Upper lobe of left lung (tissue), 6 donors: ENCODE measurements around the gene ZNF157. TPM values are rescaled to one million over a fixed set of nuclear protein-coding genes. Genes with fewer than 3 reads are reported as not detected.
A peak's percentile ranks its signal among the peaks of the same experiment; 100 is the strongest.
"Not testable (repeated sequence)": the region's sequence is repeated elsewhere in the genome, so short reads cannot be mapped to it uniquely, and the experiment has no call there.

Experiments
- ATAC-seq, 2 donors: fragments of 200-7000 bp; cut with Tn5 transposase; one replicate each; pipeline ENCODE4 v1.9.1; 2022; ENCODE audit warnings: mild to moderate bottlenecking in 2 of 2, moderate library complexity in 2 of 2; ENCODE audit not compliant: low FRiP score in 2 of 2
- DNase-seq, 2 donors: peaks; one replicate each; pipeline ENCODE4 v3.0.0-alpha.2; 2019 to 2020
- H3K27ac ChIP-seq, 4 donors: fragments of 200-600 bp; sonication (generic); one replicate each; pipeline ENCODE4 v1.5.1; 2016 to 2019
- H3K27me3 ChIP-seq, 4 donors: fragments of 200-600 bp; sonication (generic); one replicate each; pipeline ENCODE4 v1.5.1; 2017 to 2019
- H3K36me3 ChIP-seq, 4 donors: fragments of 200-600 bp; sonication (generic); one replicate each; pipeline ENCODE4 v1.5.1; 2016 to 2019
- H3K4me1 ChIP-seq, 4 donors: fragments of 200-600 bp; sonication (generic); one replicate each; pipeline ENCODE4 v1.5.1; 2018 to 2019
- H3K4me3 ChIP-seq, 4 donors: fragments of 200-600 bp; sonication (generic); one replicate each; pipeline ENCODE4 v1.5.1; 2017 to 2019; ENCODE audit warnings: mild to moderate bottlenecking in 2 of 4, moderate library complexity in 1 of 4
- H3K9me3 ChIP-seq, 4 donors: fragments of 200-600 bp; sonication (generic); one replicate each; pipeline ENCODE4 v1.5.1; 2018 to 2019
- EP300 ChIP-seq, 4 donors: sonication (generic); formaldehyde crosslinking; IDR thresholded peaks; one replicate each; pipeline ENCODE4 v1.5.1; 2017; ENCODE audit warnings: antibody characterized with exemption in 4 of 4, control low read depth in 2 of 4
- POLR2A ChIP-seq, 4 donors: fragments of 450-650 bp; IDR thresholded peaks; one replicate each; pipeline ENCODE4 v1.5.1; 2016 to 2017; ENCODE audit warnings: antibody characterized with exemption in 4 of 4, mild to moderate bottlenecking in 2 of 4
- POLR2AphosphoS5 ChIP-seq, 2 donors: sonication (generic); formaldehyde crosslinking; IDR thresholded peaks; one replicate each; pipeline ENCODE4 v1.5.1; 2017; ENCODE audit warnings: antibody characterized with exemption in 2 of 2
- WGBS, 2 donors: methylation state at CpG; one replicate each; pipeline ENCODE4 v1.1.5; 2017 to 2018; 5-methylcytosine and 5-hydroxymethylcytosine counted together
- total RNA-seq, 6 donors: library from RNA; depleted of rRNA in 4 of 6; stranded (reverse); fragments of >200 nt in 4 of 6; gene quantifications; one replicate each; pipeline versions ENCODE4 v1.1.0 to v1.2.1, GENCODE V29; 2016 to 2021
- TF ChIP-seq, protein P1 (sequence below), 6 experiments: fragments of 450-650 bp in 4 of 6; fragments of 200-600 bp in 2 of 6; sonication (generic) in 2 of 6; IDR thresholded peaks; one replicate each; pipeline ENCODE4 v1.5.1; 2016 to 2019; ENCODE audit warnings: antibody characterized with exemption in 6 of 6
- donor health status: DM: no; HTN: no; CAD: no; lungs with moderate emphysema.
- donor health status: DM: no; HTN: yes; CAD: no; lungs with severe emphysema.

Gene ZNF157
- total RNA-seq, result 1 to 10 TPM in 2 of 6 donors, under 1 TPM in 1, not detected in 3; 0.15 to 1.9 (median 1.0) TPM

DNA sequence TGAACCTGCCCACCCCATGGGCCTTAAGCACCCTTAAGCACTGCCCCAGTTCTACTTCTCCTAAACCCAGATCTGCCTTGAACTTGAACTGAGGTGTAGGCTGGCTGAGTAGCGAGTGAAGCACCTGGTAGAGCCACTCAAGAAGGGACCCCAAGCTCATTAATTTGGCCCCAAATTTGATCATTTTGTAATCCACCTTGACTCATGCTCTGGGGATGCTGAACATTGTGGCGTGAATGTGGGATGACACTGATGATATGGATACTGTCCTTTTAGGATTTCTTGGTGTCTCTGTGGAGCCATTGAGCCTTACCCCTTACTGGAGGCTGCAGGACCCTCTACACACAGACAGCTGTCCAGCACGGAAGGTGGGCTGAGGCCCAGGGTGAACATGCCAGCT is at the start of gene ZNF157:
Gene ZNF157, plus strand, starts transcription at position 301 of the 400 bp plus-strand sequence. Its CDS starts 91 bp downstream, at position 392.
- H3K4me3 ChIP-seq, result no peak within 1 kb of the TSS
- no peaks in the 10 kb centered on the region for H3K9me3 ChIP-seq
- 79 to 100% methylated on average over 2 to 3 of the region's 3 CpGs for WGBS, 2 donors
- no peak for DNase-seq
- TF ChIP-seq POLR2AphosphoS5 (IDR thresholded peaks at IDR 0.05) (no peak), POLR2A (IDR thresholded peaks at IDR 0.05) (no peak), EP300 (IDR thresholded peaks at IDR 0.05) (no peak)
- TF ChIP-seq, protein P1, sequence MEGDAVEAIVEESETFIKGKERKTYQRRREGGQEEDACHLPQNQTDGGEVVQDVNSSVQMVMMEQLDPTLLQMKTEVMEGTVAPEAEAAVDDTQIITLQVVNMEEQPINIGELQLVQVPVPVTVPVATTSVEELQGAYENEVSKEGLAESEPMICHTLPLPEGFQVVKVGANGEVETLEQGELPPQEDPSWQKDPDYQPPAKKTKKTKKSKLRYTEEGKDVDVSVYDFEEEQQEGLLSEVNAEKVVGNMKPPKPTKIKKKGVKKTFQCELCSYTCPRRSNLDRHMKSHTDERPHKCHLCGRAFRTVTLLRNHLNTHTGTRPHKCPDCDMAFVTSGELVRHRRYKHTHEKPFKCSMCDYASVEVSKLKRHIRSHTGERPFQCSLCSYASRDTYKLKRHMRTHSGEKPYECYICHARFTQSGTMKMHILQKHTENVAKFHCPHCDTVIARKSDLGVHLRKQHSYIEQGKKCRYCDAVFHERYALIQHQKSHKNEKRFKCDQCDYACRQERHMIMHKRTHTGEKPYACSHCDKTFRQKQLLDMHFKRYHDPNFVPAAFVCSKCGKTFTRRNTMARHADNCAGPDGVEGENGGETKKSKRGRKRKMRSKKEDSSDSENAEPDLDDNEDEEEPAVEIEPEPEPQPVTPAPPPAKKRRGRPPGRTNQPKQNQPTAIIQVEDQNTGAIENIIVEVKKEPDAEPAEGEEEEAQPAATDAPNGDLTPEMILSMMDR (IDR thresholded peaks at IDR 0.05), result no peak
- no peak for ATAC-seq
- H3K27ac ChIP-seq, result no peak within 1 kb of the TSS
- no peaks in the 10 kb centered on the region for H3K4me1 ChIP-seq
- no peaks in the 10 kb centered on the region for H3K27me3 ChIP-seq
- no peaks in the 10 kb centered on the region for H3K36me3 ChIP-seq

DNA sequence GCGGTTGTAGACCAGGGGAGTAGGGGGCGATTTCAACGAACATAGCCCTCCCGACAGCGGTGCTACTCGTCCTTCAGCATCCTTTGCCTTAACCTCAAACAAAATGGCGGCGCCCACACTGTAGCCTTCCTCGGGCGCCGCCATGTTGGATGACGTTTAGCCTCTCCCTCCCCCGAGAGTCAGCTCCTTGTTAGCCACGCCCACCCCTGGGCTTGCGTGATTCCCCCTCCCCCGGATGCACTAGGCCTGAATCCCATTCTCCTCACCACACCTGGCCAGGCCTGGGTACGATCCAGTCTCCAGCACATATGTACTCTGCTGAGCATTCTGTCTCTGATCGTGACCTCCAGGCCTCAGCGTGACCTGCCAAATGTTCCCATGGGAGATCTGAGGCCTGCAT is 49.0 kb upstream of the ZNF157 start:
- no peak overlapping the region for H3K27ac ChIP-seq
- no peaks in the 10 kb centered on the region for H3K36me3 ChIP-seq
- no peaks in the 10 kb centered on the region for H3K27me3 ChIP-seq
- 53 to 59% methylated on average over 11 to 19 of the region's 19 CpGs for WGBS, 2 donors
- ATAC-seq, result peak in 1 of 2 donors; percentile 57
- H3K9me3 ChIP-seq, result no peaks in the 10 kb centered on the region
- TF ChIP-seq, protein P1 (IDR thresholded peaks at IDR 0.05), result no peak
- TF ChIP-seq POLR2A (IDR thresholded peaks at IDR 0.05), result no peak
- no peak for TF ChIP-seq POLR2AphosphoS5 (IDR thresholded peaks at IDR 0.05)
- no peak for TF ChIP-seq EP300 (IDR thresholded peaks at IDR 0.05)
- DNase-seq, result peak in 1 of 2 donors; percentile 52
- H3K4me3 ChIP-seq, result no peak overlapping the region
- H3K4me1 ChIP-seq, result no peaks in the 10 kb centered on the region

DNA sequence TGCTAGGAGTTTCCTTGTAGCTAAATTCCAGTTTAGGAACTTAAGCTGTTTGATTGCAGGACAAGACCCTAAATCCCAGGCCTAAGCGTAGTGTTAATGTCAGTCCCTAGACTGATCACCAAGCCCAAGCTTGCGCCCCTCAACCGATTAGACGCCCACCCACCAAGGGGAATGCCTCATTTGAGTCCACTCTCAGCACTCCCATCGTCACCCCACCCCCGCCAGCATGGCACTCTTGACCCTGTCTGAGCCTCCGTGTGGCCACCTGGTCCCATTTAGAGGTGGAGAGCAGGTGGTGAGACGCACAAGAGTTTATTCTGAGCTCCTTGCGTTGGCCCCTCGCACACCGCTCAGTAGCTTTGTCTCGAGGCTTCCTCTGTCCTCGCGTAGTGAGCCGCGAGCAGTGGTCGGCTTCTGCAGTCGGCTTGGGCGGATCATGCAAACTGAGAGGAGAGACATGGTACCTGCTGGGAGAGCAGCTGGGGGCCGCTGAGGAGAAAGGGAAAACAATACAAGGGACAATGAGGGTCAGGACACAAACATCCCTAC is 48.5 kb upstream of the ZNF157 start:
- Histone ChIP-seq H3K36me3 (no peaks in the 10 kb centered on the region), H3K4me3 (no peak overlapping the region), H3K9me3 (no peaks in the 10 kb centered on the region), H3K27me3 (no peaks in the 10 kb centered on the region), H3K4me1 (no peaks in the 10 kb centered on the region), H3K27ac (no peak overlapping the region)
- TF ChIP-seq, protein P1 (IDR thresholded peaks at IDR 0.05), result no peak
- TF ChIP-seq POLR2AphosphoS5 (IDR thresholded peaks at IDR 0.05) (no peak), POLR2A (IDR thresholded peaks at IDR 0.05) (no peak), EP300 (IDR thresholded peaks at IDR 0.05) (no peak)
- WGBS, 2 donors, result 65 to 76% methylated on average over 5 to 20 of the region's 20 CpGs
- DNase-seq, result peak in 1 of 2 donors; percentile 12
- no peak for ATAC-seq

DNA sequence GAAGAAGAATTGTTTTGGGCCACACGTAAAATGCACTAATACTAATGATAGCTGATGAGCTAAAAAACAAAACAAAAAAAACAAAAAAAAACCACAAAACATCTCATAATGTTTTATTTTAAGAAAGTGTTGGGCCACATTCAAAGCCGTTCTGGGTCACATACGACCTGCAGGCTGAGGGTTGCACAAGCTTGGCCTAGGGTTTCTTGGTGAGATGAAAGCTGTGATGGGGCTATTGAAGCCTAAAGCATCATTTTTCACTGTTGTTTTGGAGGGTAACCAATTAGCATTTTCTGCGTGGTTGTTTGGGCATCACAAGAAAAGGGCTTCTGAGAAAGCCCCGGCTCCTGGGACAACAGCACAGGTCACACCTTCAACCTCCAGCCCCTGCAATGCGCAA is 42.5 kb upstream of the ZNF157 start:
- TF ChIP-seq POLR2A (IDR thresholded peaks at IDR 0.05), result no peak
- TF ChIP-seq, protein P1 (IDR thresholded peaks at IDR 0.05), result no peak
- no peak for TF ChIP-seq EP300 (IDR thresholded peaks at IDR 0.05)
- no peak for TF ChIP-seq POLR2AphosphoS5 (IDR thresholded peaks at IDR 0.05)
- DNase-seq, result no peak
- H3K9me3 ChIP-seq, result no peaks in the 10 kb centered on the region
- no peaks in the 10 kb centered on the region for H3K27me3 ChIP-seq
- no peak overlapping the region for H3K27ac ChIP-seq
- 69 to 77% methylated on average over 4 to 6 of the region's 6 CpGs for WGBS, 2 donors
- H3K4me3 ChIP-seq, result no peak overlapping the region
- no peaks in the 10 kb centered on the region for H3K36me3 ChIP-seq
- H3K4me1 ChIP-seq, result no peaks in the 10 kb centered on the region
- ATAC-seq, result no peak

DNA sequence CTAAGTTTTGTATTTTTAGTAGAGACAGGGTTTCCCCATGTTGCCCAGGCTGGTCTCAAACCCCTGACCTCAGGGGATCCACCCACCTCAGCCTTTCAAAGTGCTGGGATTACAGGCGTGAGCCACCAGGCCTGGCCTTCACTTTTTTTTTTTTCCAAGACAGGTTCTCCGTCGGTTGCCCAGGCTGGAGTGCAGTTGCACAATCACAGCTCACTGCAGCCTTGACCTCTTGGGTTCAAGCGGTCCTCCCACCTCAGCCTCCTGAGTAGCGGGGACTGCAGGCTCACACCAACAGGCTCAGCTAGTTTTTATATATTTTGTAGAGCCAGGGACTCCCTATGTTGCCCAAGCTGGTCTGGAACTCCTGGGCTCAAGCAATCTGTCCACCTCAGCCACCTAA is 37.6 kb upstream of the ZNF157 start:
- not testable (repeated sequence) for H3K27me3 ChIP-seq, H3K4me3 ChIP-seq, H3K36me3 ChIP-seq, DNase-seq, H3K4me1 ChIP-seq, ATAC-seq, H3K27ac ChIP-seq, H3K9me3 ChIP-seq
- 40 to 67% methylated on average over 1 to 5 of the region's 5 CpGs for WGBS, 2 donors
